Activated CD8-positive, alpha-beta memory T cell treated with anti-CD3 and anti-CD28 coated beads, Interleukin-2, amount 50 U/mL, for 4 hours (primary cell): ENCODE data around the gene LRRC42.
"Not testable (repeated sequence)": the region's sequence is repeated elsewhere in the genome, so short reads cannot be mapped to it uniquely, and the experiment has no call there.

Experiments used
- DNase-seq: peaks from one replicate; pipeline ENCODE4 v3.0.0-alpha.2; 2020

Gene LRRC42

GRCh38 chr1:53968125-53968513, 22.0 kb downstream of the LRRC42 start:
- no peak for DNase-seq

- not testable (repeated sequence) for DNase-seq
Observed at GRCh38 chr1:53969323-53969722, 23.2 kb downstream of the LRRC42 start.

GRCh38 chr1:53971718-53972117, 25.6 kb downstream of the LRRC42 start:
- DNase-seq: no peak

- DNase-seq: no peak
Observed at GRCh38 chr1:53975861-53976260, 29.7 kb downstream of the LRRC42 start.

GRCh38 chr1:53979712-53980450, 33.7 kb downstream of the LRRC42 start:
- no peak for DNase-seq

GRCh38 chr1:53981220-53981619, 35.1 kb downstream of the LRRC42 start:
- DNase-seq: no peak

GRCh38 chr1:53982034-53982762, 36.0 kb downstream of the LRRC42 start:
- DNase-seq: no peak

- DNase-seq: no peak
Observed at GRCh38 chr1:53982763-53983104, 36.6 kb downstream of the LRRC42 start.

GRCh38 chr1:53984726-53985125, 38.6 kb downstream of the LRRC42 start:
- no peak for DNase-seq

- DNase-seq: no peak
Observed at GRCh38 chr1:53986458-53986857, 40.3 kb downstream of the LRRC42 start.

GRCh38 chr1:53987880-53988279, 41.7 kb downstream of the LRRC42 start:
- no peak for DNase-seq

GRCh38 chr1:53992085-53992874, 46.1 kb downstream of the LRRC42 start:
- no peak for DNase-seq

- not testable (repeated sequence) for DNase-seq
Observed at GRCh38 chr1:53994516-53994915, 48.4 kb downstream of the LRRC42 start.

- DNase-seq: no peak
Observed at GRCh38 chr1:53995683-53996082, 49.5 kb downstream of the LRRC42 start.

- DNase-seq: no peak
Observed at GRCh38 chr1:53998223-53998622, 52.1 kb downstream of the LRRC42 start.

- DNase-seq: no peak
Observed at GRCh38 chr1:53999920-54000319, 53.8 kb downstream of the LRRC42 start.

GRCh38 chr1:54001591-54001990, 55.4 kb downstream of the LRRC42 start:
- DNase-seq: no peak

- no peak for DNase-seq
Observed at GRCh38 chr1:54002544-54003248, 56.5 kb downstream of the LRRC42 start.

- DNase-seq: no peak
Observed at GRCh38 chr1:54003249-54003646, 57.1 kb downstream of the LRRC42 start.

- DNase-seq: not testable (repeated sequence)
Observed at GRCh38 chr1:54003750-54004480, 57.8 kb downstream of the LRRC42 start.

GRCh38 chr1:54004481-54005049, 58.4 kb downstream of the LRRC42 start:
- no peak for DNase-seq

GRCh38 chr1:54006508-54006907, 60.4 kb downstream of the LRRC42 start:
- no peak for DNase-seq
